IgD-negative memory B cell (primary cell): ENCODE results near the gene CCDC198. TPM values are rescaled to one million over a fixed set of nuclear protein-coding genes. Genes with fewer than 3 reads are reported as not detected.

Source experiments
- H3K27ac Mint-ChIP-seq, 3 donors: one replicate each; pipeline ENCODE4 v1.8.0; 2020 to 2022; ENCODE audit warnings: mild to moderate bottlenecking in 3 of 3, mixed read lengths in 3 of 3, moderate library complexity in 1 of 3
- H3K27me3 Mint-ChIP-seq: one replicate; pipeline ENCODE4 v1.8.0; 2021; ENCODE audit warnings: mixed read lengths
- H3K36me3 Mint-ChIP-seq: one replicate; pipeline ENCODE4 v1.8.0; 2020; ENCODE audit warnings: mild to moderate bottlenecking, mixed read lengths
- H3K4me1 Mint-ChIP-seq, 3 donors: one replicate each; pipeline ENCODE4 v1.8.0; 2020 to 2022; ENCODE audit warnings: mixed read lengths in 3 of 3, mild to moderate bottlenecking in 1 of 3
- H3K4me3 Mint-ChIP-seq, 4 donors: one replicate each; pipeline ENCODE4 v1.8.0; 2020 to 2022; ENCODE audit warnings: mild to moderate bottlenecking in 4 of 4, mixed read lengths in 4 of 4, moderate library complexity in 3 of 4
- H3K9me3 Mint-ChIP-seq, 3 donors: one replicate each; pipeline ENCODE4 v1.8.0; 2020 to 2021; ENCODE audit warnings: mixed read lengths in 3 of 3, mild to moderate bottlenecking in 1 of 3
- polyA plus RNA-seq: library from polyadenylated mRNA; unstranded; fragments of 300-500 nt; fragmentation: Illumina TruSeq; gene quantifications from one replicate; pipeline ENCODE4 v1.2.3, GENCODE V29; 2021

CCDC198 gene, protein sequence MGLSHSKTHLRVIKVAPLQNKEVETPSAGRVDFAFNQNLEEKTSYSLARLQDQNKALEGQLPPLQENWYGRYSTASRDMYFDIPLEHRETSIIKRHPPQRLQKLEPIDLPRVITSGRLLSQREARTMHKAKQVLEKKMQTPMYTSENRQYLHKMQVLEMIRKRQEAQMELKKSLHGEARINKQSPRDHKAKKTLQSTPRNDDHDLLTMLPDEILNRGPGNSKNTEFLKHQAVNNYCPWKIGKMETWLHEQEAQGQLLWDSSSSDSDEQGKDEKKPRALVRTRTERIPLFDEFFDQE
- not detected for polyA plus RNA-seq

DNA sequence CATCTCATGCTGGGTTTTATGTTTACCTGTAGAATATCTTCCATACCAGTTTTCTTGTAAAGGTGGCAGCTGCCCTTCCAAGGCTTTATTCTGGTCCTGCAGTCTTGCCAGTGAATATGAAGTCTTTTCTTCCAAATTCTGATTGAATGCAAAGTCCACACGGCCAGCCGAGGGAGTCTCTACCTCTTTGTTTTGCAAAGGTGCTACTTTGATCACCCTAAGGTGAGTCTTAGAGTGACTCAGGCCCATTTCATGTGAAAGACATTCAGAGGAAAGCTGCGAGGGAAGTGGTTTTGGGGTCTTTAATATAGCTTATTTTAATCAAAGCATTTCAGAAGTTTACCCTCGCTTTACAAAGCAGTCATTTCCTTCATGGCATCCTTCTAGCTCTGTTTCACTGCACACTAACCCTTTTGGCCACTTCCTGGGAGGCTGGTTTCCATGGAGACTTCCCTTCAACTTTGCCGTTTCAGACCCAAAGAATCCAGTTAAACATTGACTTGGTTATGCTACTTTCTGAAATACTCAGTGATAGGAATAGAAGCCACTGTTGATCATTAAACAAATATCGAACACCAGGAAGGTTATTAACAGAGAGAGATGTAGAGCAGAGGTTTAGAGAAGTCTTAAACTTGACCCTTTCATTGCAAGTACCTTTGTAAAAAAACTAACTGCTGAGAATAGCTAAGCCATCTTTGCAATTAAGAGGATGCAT, at the start of gene CCDC198:
Gene CCDC198, minus strand, starts transcription at position 391 of the 715 bp plus-strand sequence. Its CDS starts 142 bp downstream, at position 249.
- Mint-ChIP-seq H3K4me1 (no peaks in the 10 kb centered on the region), H3K27ac (no peak within 1 kb of the TSS), H3K36me3 (peaks cover 2% of the 10 kb centered on the region), H3K27me3 (peaks cover 2% of the 10 kb centered on the region), H3K9me3 (no peaks in the 10 kb centered on the region), H3K4me3 (no peak within 1 kb of the TSS)

GRCh38 chr14:57533214-57533613, 39.6 kb upstream of the CCDC198 start:
- Mint-ChIP-seq H3K36me3 (no peaks in the 10 kb centered on the region), H3K27ac (no peak overlapping the region), H3K4me3 (no peak overlapping the region), H3K4me1 (no peaks in the 10 kb centered on the region), H3K27me3 (peaks cover 4% of the 10 kb centered on the region), H3K9me3 (peaks cover 5% of the 10 kb centered on the region in 3 donors)

GRCh38 chr14:57530571-57530970, 36.9 kb upstream of the CCDC198 start:
- H3K4me1 Mint-ChIP-seq: no peaks in the 10 kb centered on the region
- peaks cover 7 to 11% (median 9%) of the 10 kb centered on the region in 3 donors for H3K9me3 Mint-ChIP-seq
- no peaks in the 10 kb centered on the region for H3K36me3 Mint-ChIP-seq
- no peak overlapping the region for H3K27ac Mint-ChIP-seq
- H3K4me3 Mint-ChIP-seq: no peak overlapping the region
- H3K27me3 Mint-ChIP-seq: peaks cover 4% of the 10 kb centered on the region

DNA sequence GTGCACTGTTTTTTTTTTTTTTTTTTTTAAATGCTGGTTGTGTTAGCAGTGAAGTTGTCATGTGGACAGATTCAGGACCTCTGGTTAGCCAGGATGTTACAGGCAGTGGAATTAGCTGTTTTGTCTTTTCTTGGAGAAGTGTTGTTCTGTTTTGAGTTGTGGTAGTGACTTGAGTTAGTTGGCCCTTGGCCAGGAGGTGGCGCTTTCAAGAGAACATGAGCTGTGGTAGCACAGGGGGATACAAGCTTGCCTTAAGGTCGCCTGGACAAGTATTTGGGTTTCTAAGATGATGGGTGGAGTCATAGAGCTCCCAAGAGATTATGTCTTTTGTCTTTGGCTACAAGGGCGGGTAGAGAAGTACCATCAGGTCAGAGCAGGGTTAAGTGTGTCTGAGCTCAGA, 33.3 kb upstream of the CCDC198 start:
- H3K27me3 Mint-ChIP-seq: peaks cover 4% of the 10 kb centered on the region
- H3K36me3 Mint-ChIP-seq: no peaks in the 10 kb centered on the region
- H3K9me3 Mint-ChIP-seq: peaks cover 9 to 34% (median 12%) of the 10 kb centered on the region in 3 donors
- no peak overlapping the region for H3K27ac Mint-ChIP-seq
- no peaks in the 10 kb centered on the region for H3K4me1 Mint-ChIP-seq
- H3K4me3 Mint-ChIP-seq: no peak overlapping the region

DNA sequence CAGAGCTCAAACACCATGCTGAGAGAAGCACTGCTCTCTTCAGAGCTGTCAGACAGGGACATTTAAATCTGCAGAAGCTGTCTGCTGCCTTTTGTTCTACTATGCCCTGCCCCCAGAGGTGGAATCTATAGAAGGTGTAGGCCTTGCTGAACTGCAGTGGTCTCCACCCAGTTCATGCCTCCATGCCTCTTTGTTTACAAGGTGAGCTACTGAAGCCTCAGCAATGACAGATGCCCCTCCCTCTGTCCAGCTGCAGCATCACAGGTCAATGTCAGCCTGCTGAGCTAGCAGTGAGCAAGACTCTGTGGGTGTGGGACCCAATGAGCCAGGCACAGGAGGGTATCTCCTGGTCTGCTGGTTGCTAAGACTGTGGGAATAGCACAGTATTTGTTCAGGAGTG, 25.4 kb upstream of the CCDC198 start:
- no peaks in the 10 kb centered on the region for H3K27me3 Mint-ChIP-seq
- no peaks in the 10 kb centered on the region for H3K4me1 Mint-ChIP-seq
- H3K4me3 Mint-ChIP-seq: no peak overlapping the region
- peaks cover 7 to 35% (median 23%) of the 10 kb centered on the region in 3 donors for H3K9me3 Mint-ChIP-seq
- no peak overlapping the region for H3K27ac Mint-ChIP-seq
- H3K36me3 Mint-ChIP-seq: no peaks in the 10 kb centered on the region

GRCh38 chr14:57512220-57512619, 18.6 kb upstream of the CCDC198 start:
- no peak overlapping the region for H3K27ac Mint-ChIP-seq
- H3K4me1 Mint-ChIP-seq: peaks cover 0 to 1% (median 0%) of the 10 kb centered on the region in 3 donors
- no peaks in the 10 kb centered on the region for H3K27me3 Mint-ChIP-seq

DNA sequence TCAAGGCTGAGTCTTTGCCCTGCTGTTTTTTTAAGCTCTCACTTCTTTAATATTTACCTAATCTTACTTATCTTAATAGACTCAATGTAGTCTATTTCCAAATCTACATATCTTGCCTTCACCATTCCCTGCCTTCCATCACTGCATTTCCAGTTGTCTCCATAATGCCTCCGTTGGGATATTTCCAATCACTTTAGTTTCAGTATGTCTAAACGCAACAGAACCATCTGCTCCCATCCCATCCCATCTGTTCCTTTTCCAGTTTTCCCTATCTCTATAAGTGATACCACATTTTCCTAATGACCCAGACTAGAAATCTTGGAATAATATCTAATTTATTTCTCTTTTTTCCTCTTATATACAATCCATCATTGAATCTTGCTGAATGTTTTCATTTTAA, 15.1 kb upstream of the CCDC198 start:
- Mint-ChIP-seq H3K9me3 (peaks cover 2 to 3% (median 3%) of the 10 kb centered on the region in 3 donors), H3K4me1 (peaks cover 0 to 1% (median 0%) of the 10 kb centered on the region in 3 donors), H3K27ac (no peak overlapping the region)

More at GRCh38 chr14:57512220-57512619, 18.6 kb upstream of the CCDC198 start:
- Mint-ChIP-seq H3K36me3 (no peaks in the 10 kb centered on the region), H3K4me3 (no peak overlapping the region), H3K9me3 (peaks cover 2 to 13% (median 5%) of the 10 kb centered on the region in 3 donors)

GRCh38 chr14:57502586-57503254, 9.1 kb upstream of the CCDC198 start:
- H3K27me3 Mint-ChIP-seq: peaks cover 8% of the 10 kb centered on the region
- H3K36me3 Mint-ChIP-seq: peaks cover 4% of the 10 kb centered on the region
- no peak overlapping the region for H3K27ac Mint-ChIP-seq
- H3K4me1 Mint-ChIP-seq: no peaks in the 10 kb centered on the region
- no peak overlapping the region for H3K4me3 Mint-ChIP-seq
- H3K9me3 Mint-ChIP-seq: peaks cover 0 to 3% (median 0%) of the 10 kb centered on the region in 3 donors

More for the DNA sequence above, 15.1 kb upstream of the CCDC198 start:
- H3K36me3 Mint-ChIP-seq: no peaks in the 10 kb centered on the region
- no peak overlapping the region for H3K4me3 Mint-ChIP-seq
- H3K27me3 Mint-ChIP-seq: peaks cover 4% of the 10 kb centered on the region

DNA sequence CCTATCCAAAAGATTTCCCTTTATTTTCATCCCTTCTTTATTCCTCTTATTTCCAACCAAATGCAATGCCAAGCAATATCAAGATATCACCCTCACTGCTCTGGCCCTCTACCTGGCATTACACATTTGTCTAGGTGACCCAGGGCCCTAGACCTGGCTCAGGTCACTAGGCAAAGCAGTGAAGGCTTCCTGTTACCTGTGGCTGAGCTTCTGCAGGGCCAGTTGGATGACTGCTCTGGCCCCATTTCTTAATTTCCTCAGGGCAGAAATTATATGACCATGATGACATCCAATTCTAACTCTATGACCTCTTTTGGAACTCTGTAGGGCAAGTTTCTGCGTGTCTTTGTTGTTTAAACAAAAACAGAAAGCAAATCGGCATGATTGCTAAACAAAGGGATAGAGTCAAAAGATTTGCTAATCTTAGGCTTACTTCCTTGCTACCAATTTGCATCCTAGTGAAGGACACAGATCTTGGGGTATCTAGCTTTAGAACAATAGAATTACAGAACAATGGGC, 7.4 kb upstream of the CCDC198 start:
- peaks cover 4% of the 10 kb centered on the region for H3K36me3 Mint-ChIP-seq
- H3K9me3 Mint-ChIP-seq: peaks cover 0 to 3% (median 0%) of the 10 kb centered on the region in 3 donors
- H3K27me3 Mint-ChIP-seq: peaks cover 8% of the 10 kb centered on the region
- H3K27ac Mint-ChIP-seq: no peak overlapping the region
- H3K4me3 Mint-ChIP-seq: no peak overlapping the region
- no peaks in the 10 kb centered on the region for H3K4me1 Mint-ChIP-seq

DNA sequence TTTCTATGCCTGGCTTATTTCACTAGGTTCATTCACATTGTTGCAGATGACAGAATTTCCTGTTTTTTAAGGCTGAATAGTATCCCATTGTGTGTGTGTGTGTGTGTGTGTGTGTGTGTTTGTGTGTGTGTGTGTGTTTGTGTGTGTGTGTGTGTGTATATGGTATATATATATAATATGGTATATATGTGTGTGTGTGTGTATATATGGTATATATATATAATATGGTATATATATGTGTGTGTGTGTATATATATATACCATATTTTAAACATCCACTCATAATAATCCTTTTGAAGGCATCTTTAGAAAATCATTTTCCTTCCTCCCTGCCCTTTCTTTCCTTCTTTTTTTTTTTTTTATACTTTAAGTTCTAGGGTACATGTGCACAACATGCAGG, 5.0 kb upstream of the CCDC198 start:
- H3K27me3 Mint-ChIP-seq: peaks cover 4% of the 10 kb centered on the region
- no peaks in the 10 kb centered on the region for H3K4me1 Mint-ChIP-seq
- H3K36me3 Mint-ChIP-seq: peaks cover 4% of the 10 kb centered on the region
- no peak overlapping the region for H3K4me3 Mint-ChIP-seq
- H3K27ac Mint-ChIP-seq: peak overlapping the region in 1 of 3 donors; percentile 28
- H3K9me3 Mint-ChIP-seq: peaks cover 0 to 3% (median 0%) of the 10 kb centered on the region in 3 donors

DNA sequence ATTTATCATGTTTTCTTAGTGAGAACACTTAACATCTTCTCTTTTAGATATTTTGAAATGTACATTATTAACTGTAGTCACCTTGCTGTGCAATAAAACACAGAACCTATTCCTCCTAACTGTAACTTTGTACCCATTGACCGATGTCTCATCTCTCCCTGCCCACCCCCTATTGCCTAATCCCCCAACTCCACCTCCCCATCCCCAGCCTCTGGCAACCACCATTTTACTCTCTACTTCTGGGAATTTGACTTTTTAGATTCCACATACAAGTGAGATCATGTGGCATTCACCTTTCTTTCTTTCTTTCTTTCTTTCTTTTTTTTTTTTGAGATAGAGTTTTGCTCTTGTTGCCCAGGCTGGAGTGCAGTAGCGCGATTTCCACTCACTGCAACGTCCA, 4.4 kb upstream of the CCDC198 start:
- Mint-ChIP-seq H3K27ac (peak overlapping the region in 1 of 3 donors; percentile 28), H3K9me3 (peaks cover 0 to 3% (median 0%) of the 10 kb centered on the region in 3 donors), H3K27me3 (peaks cover 4% of the 10 kb centered on the region)

DNA sequence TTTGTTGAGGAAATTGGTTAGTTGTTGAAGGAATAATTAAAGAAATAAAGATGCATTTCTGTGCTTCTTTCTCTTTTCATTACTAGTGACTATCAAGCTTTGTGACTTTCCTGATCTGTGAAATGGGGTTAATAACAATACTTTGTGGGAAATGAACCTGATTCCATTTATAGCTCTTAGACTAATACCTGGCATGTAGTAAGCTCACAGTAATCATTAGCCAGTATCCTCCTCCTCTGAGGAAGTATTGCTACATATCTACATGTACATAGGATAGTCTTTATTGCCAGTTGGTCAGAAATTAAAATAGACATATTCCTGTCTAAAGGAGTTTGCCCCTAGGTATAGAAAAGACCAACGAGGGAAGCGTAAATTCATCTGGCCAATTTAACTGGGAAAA, 1.8 kb upstream of the CCDC198 start:
- Mint-ChIP-seq H3K36me3 (peaks cover 2% of the 10 kb centered on the region), H3K4me1 (no peaks in the 10 kb centered on the region)

More for the DNA sequence above, 4.4 kb upstream of the CCDC198 start:
- no peaks in the 10 kb centered on the region for H3K4me1 Mint-ChIP-seq
- no peak overlapping the region for H3K4me3 Mint-ChIP-seq
- peaks cover 4% of the 10 kb centered on the region for H3K36me3 Mint-ChIP-seq

DNA sequence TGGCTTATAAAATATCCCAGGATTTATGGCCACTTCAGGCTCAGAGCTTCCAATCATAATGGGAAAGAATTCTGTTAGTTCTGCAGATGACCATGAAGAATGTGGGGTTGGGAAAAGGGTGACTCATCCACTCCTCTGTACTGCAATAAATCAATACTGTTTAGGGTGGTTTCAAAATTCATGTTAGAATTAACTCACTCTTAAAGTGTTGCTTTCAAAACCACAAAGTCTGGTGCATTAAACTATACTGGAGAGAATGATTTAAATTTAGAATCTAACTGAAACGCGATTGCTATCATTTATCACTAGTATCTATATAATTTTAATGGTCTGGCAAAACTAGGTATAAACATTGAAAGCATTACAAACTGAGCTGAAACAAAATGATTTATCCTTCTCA, 798 bp downstream of the CCDC198 start:
- H3K9me3 Mint-ChIP-seq: no peaks in the 10 kb centered on the region
- peaks cover 4% of the 10 kb centered on the region for H3K27me3 Mint-ChIP-seq
- H3K36me3 Mint-ChIP-seq: peaks cover 2% of the 10 kb centered on the region
- H3K4me1 Mint-ChIP-seq: no peaks in the 10 kb centered on the region
- H3K4me3 Mint-ChIP-seq: no peak overlapping the region
- H3K27ac Mint-ChIP-seq: no peak overlapping the region

More for the DNA sequence above, 1.8 kb upstream of the CCDC198 start:
- Mint-ChIP-seq H3K9me3 (peaks cover 0 to 2% (median 0%) of the 10 kb centered on the region in 3 donors), H3K4me3 (no peak overlapping the region), H3K27ac (no peak overlapping the region), H3K27me3 (peaks cover 2% of the 10 kb centered on the region)

DNA sequence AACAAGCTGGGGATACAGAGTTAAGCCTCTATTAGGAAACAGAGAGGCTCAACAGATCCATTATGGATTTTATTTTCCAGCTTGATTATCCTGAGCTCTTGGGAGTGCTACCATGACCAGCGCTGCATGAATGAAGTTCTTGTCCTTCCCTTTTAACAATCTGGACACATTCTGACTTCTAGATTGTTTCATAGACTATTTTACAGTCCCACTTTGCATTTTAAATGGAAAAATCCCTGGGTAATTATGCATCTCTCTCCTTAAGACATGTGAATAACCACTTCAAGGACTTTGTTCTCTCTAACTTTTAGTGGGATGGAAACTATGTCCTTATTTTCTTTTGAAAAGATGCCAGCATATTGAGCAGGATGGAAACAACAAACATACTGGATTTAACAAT, 2.0 kb downstream of the CCDC198 start:
- Mint-ChIP-seq H3K27me3 (peaks cover 4% of the 10 kb centered on the region), H3K4me1 (no peaks in the 10 kb centered on the region), H3K9me3 (no peaks in the 10 kb centered on the region), H3K36me3 (peaks cover 2% of the 10 kb centered on the region), H3K4me3 (no peak overlapping the region), H3K27ac (no peak overlapping the region)

GRCh38 chr14:57487771-57488170, 5.9 kb downstream of the CCDC198 start:
- Mint-ChIP-seq H3K4me3 (no peak overlapping the region), H3K4me1 (no peaks in the 10 kb centered on the region), H3K27me3 (peaks cover 4% of the 10 kb centered on the region), H3K27ac (no peak overlapping the region), H3K9me3 (no peaks in the 10 kb centered on the region), H3K36me3 (peaks cover 2% of the 10 kb centered on the region)
